K562 (cell line): ENCODE data around the gene CALD1.

Source experiments
- ADNP ChIP-seq: fragments of 200-800 bp; sonication (Bioruptor generic); IDR thresholded peaks from 2 replicates; pipeline ENCODE4 v1.6.1; 2016; ENCODE audit warnings: missing genetic modification characterization, missing compliant biosample characterization
- CHD1 ChIP-seq: fragments of 200-600 bp; sonication (generic); IDR thresholded peaks from one replicate; pipeline ENCODE4 v1.6.1; 2012; ENCODE audit warnings: mild to moderate bottlenecking, moderate library complexity, low read length, inconsistent platforms
- CREM ChIP-seq: IDR thresholded peaks from 2 replicates; pipeline ENCODE4 v1.6.1; 2014; ENCODE audit warnings: antibody characterized with exemption, low read depth
- CTCF ChIP-seq, 3 experiments: IDR thresholded peaks in 2 of 3; conservative IDR thresholded peaks in 1 of 3; 2 replicates each; pipeline ENCODE4 v1.5.1; 2011 to 2012; ENCODE audit warnings: low read length in 3 of 3, mild to moderate bottlenecking in 3 of 3, control low read depth in 2 of 3, improper control_type of control experiment in 1 of 3, inconsistent platforms in 1 of 3, low read depth in 1 of 3, mixed read lengths in 1 of 3, moderate library complexity in 1 of 3; ENCODE audit not compliant: insufficient read depth in 2 of 3
- EGR1 ChIP-seq: fragments of 450-650 bp; conservative IDR thresholded peaks from 2 replicates; pipeline ENCODE4 v1.6.1; 2017; ENCODE audit warnings: mild to moderate bottlenecking
- GTF3C2 ChIP-seq: IDR thresholded peaks from 3 replicates; pipeline ENCODE4 v1.6.1; 2011; ENCODE audit warnings: borderline replicate concordance, mild to moderate bottlenecking, moderate library complexity; ENCODE audit not compliant: insufficient read length; ENCODE audit errors: extremely low read depth
- IFI16 ChIP-seq: fragments of 250-450 bp; sonication (Bioruptor Pico); IDR thresholded peaks from 2 replicates; pipeline ENCODE4 v2.1.2; 2022; ENCODE audit warnings: mild to moderate bottlenecking, inconsistent platforms
- MTA1 ChIP-seq: fragments of 450-650 bp; IDR thresholded peaks from 2 replicates; pipeline ENCODE4 v1.6.1; 2017; ENCODE audit warnings: borderline replicate concordance
- STAG1 ChIP-seq: sonication (generic); formaldehyde crosslinking; IDR thresholded peaks from 2 replicates; pipeline ENCODE4 v1.5.0; 2020; ENCODE audit warnings: missing genetic modification reagents, borderline replicate concordance
- ZBTB7A ChIP-seq: IDR thresholded peaks from 2 replicates; pipeline ENCODE4 v1.6.1; 2011; ENCODE audit warnings: low read depth, mild to moderate bottlenecking, low read length, moderate library complexity, borderline replicate concordance; ENCODE audit not compliant: control insufficient read depth
- TF ChIP-seq, protein P1 (sequence below): sonication (generic); formaldehyde crosslinking; IDR thresholded peaks from 2 replicates; pipeline ENCODE4 v1.8.1; 2023; ENCODE audit warnings: missing genetic modification reagents, mild to moderate bottlenecking, borderline replicate concordance
- TF ChIP-seq, protein P2 (sequence below): sonication (generic); formaldehyde crosslinking; IDR thresholded peaks from 2 replicates; pipeline ENCODE4 v1.8.0; 2022; ENCODE audit warnings: mild to moderate bottlenecking, missing genetic modification reagents

GRCh38 chr7:134899729-134900128 lies 120.3 kb downstream of the CALD1 start:
- TF ChIP-seq CHD1 (no peak), ADNP (tag) (no peak), CTCF (IDR thresholded peaks at IDR 0.05 in 2 of 3, conservative IDR thresholded peaks at IDR 0.05 in 1 of 3; ENCODE audit: insufficient read depth in 2 of 3, low read depth in 1 of 3, low read length in 3 of 3) (no peak), EGR1 (no peak), GTF3C2 (no peak), MTA1 (no peak), CREM (no peak), STAG1 (CRISPR knock-in tag) (no peak), IFI16 (no peak), ZBTB7A (no peak)
- TF ChIP-seq, protein P1, sequence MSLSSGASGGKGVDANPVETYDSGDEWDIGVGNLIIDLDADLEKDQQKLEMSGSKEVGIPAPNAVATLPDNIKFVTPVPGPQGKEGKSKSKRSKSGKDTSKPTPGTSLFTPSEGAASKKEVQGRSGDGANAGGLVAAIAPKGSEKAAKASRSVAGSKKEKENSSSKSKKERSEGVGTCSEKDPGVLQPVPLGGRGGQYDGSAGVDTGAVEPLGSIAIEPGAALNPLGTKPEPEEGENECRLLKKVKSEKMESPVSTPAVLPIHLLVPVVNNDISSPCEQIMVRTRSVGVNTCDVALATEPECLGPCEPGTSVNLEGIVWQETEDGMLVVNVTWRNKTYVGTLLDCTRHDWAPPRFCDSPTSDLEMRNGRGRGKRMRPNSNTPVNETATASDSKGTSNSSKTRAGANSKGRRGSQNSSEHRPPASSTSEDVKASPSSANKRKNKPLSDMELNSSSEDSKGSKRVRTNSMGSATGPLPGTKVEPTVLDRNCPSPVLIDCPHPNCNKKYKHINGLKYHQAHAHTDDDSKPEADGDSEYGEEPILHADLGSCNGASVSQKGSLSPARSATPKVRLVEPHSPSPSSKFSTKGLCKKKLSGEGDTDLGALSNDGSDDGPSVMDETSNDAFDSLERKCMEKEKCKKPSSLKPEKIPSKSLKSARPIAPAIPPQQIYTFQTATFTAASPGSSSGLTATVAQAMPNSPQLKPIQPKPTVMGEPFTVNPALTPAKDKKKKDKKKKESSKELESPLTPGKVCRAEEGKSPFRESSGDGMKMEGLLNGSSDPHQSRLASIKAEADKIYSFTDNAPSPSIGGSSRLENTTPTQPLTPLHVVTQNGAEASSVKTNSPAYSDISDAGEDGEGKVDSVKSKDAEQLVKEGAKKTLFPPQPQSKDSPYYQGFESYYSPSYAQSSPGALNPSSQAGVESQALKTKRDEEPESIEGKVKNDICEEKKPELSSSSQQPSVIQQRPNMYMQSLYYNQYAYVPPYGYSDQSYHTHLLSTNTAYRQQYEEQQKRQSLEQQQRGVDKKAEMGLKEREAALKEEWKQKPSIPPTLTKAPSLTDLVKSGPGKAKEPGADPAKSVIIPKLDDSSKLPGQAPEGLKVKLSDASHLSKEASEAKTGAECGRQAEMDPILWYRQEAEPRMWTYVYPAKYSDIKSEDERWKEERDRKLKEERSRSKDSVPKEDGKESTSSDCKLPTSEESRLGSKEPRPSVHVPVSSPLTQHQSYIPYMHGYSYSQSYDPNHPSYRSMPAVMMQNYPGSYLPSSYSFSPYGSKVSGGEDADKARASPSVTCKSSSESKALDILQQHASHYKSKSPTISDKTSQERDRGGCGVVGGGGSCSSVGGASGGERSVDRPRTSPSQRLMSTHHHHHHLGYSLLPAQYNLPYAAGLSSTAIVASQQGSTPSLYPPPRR (CRISPR knock-in tag), result no peak
- TF ChIP-seq, protein P2, sequence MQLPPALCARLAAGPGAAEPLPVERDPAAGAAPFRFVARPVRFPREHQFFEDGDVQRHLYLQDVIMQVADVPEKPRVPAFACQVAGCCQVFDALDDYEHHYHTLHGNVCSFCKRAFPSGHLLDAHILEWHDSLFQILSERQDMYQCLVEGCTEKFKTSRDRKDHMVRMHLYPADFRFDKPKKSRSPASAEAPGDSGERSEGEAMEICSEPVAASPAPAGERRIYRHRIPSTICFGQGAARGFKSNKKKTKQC, result no peak
